ENCODE data around the gene ZIC4.

DNA sequence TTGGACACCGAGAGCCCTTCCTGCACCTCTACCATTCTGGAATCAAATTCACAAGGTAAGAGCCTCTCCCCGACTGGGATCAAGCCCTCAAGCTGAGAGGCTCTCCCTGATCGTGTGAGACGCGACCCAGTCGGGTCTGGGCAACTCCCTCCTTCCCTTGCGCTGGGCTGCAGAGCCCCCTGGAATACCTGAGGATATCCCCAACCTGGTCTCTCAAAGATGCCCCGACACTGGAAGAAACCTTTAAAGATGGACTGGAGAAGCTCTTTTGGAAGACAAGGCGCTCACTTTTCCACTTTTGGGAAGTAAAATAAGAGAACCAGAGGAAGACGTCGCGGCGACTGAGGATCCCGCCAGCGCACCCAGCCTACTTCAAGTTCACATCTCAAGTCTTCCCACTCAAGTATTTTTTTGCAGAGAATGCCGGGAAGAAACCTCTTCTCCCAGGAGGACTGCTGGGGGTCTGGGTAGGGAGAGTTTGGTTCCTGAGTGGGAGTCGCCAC, 33.8 kb downstream of the ZIC4 start:
- TF ChIP-seq EZH2phosphoT487 (IDR thresholded peaks at IDR 0.05; ENCODE audit: unreplicated experiment) (peak; percentile 25), POLR2AphosphoS5 (IDR thresholded peaks at IDR 0.05; ENCODE audit: low read depth) (no peak), ZNF114 (CRISPR knock-in tag; IDR thresholded peaks at IDR 0.05) (no peak), EZH2 (IDR thresholded peaks at IDR 0.05; ENCODE audit: low read depth, unreplicated experiment) (peak; percentile 94), JUNB (IDR thresholded peaks at IDR 0.05; ENCODE audit: unreplicated experiment) (no peak), CREB1 (CRISPR knock-in tag; IDR thresholded peaks at IDR 0.05; ENCODE audit: low read depth) (no peak), STAT1 (IDR thresholded peaks at IDR 0.05; ENCODE audit: unreplicated experiment) (no peak), ZNF331 (CRISPR knock-in tag; IDR thresholded peaks at IDR 0.05; ENCODE audit: low read depth) (no peak), NANOG (IDR thresholded peaks at IDR 0.05; ENCODE audit: borderline replicate concordance) (no peak)
- TF ChIP-seq, protein P1, sequence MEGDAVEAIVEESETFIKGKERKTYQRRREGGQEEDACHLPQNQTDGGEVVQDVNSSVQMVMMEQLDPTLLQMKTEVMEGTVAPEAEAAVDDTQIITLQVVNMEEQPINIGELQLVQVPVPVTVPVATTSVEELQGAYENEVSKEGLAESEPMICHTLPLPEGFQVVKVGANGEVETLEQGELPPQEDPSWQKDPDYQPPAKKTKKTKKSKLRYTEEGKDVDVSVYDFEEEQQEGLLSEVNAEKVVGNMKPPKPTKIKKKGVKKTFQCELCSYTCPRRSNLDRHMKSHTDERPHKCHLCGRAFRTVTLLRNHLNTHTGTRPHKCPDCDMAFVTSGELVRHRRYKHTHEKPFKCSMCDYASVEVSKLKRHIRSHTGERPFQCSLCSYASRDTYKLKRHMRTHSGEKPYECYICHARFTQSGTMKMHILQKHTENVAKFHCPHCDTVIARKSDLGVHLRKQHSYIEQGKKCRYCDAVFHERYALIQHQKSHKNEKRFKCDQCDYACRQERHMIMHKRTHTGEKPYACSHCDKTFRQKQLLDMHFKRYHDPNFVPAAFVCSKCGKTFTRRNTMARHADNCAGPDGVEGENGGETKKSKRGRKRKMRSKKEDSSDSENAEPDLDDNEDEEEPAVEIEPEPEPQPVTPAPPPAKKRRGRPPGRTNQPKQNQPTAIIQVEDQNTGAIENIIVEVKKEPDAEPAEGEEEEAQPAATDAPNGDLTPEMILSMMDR (conservative IDR thresholded peaks at IDR 0.05; ENCODE audit: low read depth in 2 of 2), result no peak
- TF ChIP-seq, protein P2, sequence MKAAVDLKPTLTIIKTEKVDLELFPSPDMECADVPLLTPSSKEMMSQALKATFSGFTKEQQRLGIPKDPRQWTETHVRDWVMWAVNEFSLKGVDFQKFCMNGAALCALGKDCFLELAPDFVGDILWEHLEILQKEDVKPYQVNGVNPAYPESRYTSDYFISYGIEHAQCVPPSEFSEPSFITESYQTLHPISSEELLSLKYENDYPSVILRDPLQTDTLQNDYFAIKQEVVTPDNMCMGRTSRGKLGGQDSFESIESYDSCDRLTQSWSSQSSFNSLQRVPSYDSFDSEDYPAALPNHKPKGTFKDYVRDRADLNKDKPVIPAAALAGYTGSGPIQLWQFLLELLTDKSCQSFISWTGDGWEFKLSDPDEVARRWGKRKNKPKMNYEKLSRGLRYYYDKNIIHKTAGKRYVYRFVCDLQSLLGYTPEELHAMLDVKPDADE (IDR thresholded peaks at IDR 0.05), result no peak
- TF ChIP-seq, protein P3, sequence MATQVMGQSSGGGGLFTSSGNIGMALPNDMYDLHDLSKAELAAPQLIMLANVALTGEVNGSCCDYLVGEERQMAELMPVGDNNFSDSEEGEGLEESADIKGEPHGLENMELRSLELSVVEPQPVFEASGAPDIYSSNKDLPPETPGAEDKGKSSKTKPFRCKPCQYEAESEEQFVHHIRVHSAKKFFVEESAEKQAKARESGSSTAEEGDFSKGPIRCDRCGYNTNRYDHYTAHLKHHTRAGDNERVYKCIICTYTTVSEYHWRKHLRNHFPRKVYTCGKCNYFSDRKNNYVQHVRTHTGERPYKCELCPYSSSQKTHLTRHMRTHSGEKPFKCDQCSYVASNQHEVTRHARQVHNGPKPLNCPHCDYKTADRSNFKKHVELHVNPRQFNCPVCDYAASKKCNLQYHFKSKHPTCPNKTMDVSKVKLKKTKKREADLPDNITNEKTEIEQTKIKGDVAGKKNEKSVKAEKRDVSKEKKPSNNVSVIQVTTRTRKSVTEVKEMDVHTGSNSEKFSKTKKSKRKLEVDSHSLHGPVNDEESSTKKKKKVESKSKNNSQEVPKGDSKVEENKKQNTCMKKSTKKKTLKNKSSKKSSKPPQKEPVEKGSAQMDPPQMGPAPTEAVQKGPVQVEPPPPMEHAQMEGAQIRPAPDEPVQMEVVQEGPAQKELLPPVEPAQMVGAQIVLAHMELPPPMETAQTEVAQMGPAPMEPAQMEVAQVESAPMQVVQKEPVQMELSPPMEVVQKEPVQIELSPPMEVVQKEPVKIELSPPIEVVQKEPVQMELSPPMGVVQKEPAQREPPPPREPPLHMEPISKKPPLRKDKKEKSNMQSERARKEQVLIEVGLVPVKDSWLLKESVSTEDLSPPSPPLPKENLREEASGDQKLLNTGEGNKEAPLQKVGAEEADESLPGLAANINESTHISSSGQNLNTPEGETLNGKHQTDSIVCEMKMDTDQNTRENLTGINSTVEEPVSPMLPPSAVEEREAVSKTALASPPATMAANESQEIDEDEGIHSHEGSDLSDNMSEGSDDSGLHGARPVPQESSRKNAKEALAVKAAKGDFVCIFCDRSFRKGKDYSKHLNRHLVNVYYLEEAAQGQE (IDR thresholded peaks at IDR 0.05; ENCODE audit: unreplicated experiment), result no peak
- TF ChIP-seq, protein P4, sequence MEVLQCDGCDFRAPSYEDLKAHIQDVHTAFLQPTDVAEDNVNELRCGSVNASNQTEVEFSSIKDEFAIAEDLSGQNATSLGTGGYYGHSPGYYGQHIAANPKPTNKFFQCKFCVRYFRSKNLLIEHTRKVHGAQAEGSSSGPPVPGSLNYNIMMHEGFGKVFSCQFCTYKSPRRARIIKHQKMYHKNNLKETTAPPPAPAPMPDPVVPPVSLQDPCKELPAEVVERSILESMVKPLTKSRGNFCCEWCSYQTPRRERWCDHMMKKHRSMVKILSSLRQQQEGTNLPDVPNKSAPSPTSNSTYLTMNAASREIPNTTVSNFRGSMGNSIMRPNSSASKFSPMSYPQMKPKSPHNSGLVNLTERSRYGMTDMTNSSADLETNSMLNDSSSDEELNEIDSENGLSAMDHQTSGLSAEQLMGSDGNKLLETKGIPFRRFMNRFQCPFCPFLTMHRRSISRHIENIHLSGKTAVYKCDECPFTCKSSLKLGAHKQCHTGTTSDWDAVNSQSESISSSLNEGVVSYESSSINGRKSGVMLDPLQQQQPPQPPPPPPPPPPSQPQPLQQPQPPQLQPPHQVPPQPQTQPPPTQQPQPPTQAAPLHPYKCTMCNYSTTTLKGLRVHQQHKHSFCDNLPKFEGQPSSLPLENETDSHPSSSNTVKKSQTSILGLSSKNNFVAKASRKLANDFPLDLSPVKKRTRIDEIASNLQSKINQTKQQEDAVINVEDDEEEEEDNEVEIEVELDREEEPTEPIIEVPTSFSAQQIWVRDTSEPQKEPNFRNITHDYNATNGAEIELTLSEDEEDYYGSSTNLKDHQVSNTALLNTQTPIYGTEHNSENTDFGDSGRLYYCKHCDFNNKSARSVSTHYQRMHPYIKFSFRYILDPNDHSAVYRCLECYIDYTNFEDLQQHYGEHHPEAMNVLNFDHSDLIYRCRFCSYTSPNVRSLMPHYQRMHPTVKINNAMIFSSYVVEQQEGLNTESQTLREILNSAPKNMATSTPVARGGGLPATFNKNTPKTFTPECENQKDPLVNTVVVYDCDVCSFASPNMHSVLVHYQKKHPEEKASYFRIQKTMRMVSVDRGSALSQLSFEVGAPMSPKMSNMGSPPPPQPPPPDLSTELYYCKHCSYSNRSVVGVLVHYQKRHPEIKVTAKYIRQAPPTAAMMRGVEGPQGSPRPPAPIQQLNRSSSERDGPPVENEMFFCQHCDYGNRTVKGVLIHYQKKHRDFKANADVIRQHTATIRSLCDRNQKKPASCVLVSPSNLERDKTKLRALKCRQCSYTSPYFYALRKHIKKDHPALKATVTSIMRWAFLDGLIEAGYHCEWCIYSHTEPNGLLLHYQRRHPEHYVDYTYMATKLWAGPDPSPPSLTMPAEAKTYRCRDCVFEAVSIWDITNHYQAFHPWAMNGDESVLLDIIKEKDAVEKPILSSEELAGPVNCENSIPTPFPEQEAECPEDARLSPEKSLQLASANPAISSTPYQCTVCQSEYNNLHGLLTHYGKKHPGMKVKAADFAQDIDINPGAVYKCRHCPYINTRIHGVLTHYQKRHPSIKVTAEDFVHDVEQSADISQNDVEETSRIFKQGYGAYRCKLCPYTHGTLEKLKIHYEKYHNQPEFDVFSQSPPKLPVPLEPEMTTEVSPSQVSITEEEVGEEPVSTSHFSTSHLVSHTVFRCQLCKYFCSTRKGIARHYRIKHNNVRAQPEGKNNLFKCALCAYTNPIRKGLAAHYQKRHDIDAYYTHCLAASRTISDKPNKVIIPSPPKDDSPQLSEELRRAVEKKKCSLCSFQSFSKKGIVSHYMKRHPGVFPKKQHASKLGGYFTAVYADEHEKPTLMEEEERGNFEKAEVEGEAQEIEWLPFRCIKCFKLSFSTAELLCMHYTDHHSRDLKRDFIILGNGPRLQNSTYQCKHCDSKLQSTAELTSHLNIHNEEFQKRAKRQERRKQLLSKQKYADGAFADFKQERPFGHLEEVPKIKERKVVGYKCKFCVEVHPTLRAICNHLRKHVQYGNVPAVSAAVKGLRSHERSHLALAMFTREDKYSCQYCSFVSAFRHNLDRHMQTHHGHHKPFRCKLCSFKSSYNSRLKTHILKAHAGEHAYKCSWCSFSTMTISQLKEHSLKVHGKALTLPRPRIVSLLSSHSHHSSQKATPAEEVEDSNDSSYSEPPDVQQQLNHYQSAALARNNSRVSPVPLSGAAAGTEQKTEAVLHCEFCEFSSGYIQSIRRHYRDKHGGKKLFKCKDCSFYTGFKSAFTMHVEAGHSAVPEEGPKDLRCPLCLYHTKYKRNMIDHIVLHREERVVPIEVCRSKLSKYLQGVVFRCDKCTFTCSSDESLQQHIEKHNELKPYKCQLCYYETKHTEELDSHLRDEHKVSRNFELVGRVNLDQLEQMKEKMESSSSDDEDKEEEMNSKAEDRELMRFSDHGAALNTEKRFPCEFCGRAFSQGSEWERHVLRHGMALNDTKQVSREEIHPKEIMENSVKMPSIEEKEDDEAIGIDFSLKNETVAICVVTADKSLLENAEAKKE (CRISPR knock-in tag; IDR thresholded peaks at IDR 0.05), result no peak

Measured in GM23338 (cell line).